H1 (cell line): ENCODE results near the gene TBC1D22B. TPM values are rescaled to one million over a fixed set of nuclear protein-coding genes. Genes with fewer than 3 reads are reported as not detected.

Experiments
- CTCF ChIA-PET: fragments of 300-600 bp; sonication (Branson Sonifier 250); formaldehyde crosslinking; loops from one replicate; lab custom pipeline; 2021; ENCODE audit not compliant: partially characterized antibody; lab: Charles Lee
- POLR2A ChIA-PET: fragments of 300-600 bp; sonication (Branson Sonifier 250); formaldehyde crosslinking; loops from one replicate; lab custom pipeline; 2021; ENCODE audit warnings: inconsistent platforms; ENCODE audit not compliant: partially characterized antibody; lab: Charles Lee
- DNase-seq, 2 experiments: peaks; one replicate each; pipeline versions ENCODE4 v3.0.0 to v3.0.0-alpha.2; 2010 to 2022; ENCODE audit warnings: low spot score in 2 of 2, low read depth in 1 of 2, mixed read lengths in 1 of 2
- FAIRE-seq: peaks from 2 replicates; lab custom pipeline; 2011; peaks lifted over from hg19 to GRCh38; lab: Jason Lieb, UNC
- H2AFZ ChIP-seq: 2 replicates; pipeline ENCODE4 v1.8.1; 2012; ENCODE audit warnings: low read length, inconsistent platforms
- H2AK5ac ChIP-seq: 2 replicates; pipeline ENCODE4 v1.6.1; 2013; ENCODE audit warnings: low read depth, low read length
- H2BK120ac ChIP-seq: replicated peaks from 2 replicates; pipeline ENCODE3; 2013; ENCODE audit warnings: low read depth, low read length, inconsistent platforms
- H2BK12ac ChIP-seq: 2 replicates; pipeline ENCODE4 v1.6.1; 2013; ENCODE audit warnings: low read depth, low read length
- H2BK15ac ChIP-seq: 2 replicates; pipeline ENCODE4 v1.6.1; 2013; ENCODE audit warnings: low read length
- H2BK20ac ChIP-seq: 2 replicates; pipeline ENCODE4 v1.6.1; 2013; ENCODE audit warnings: low read length
- H2BK5ac ChIP-seq: 2 replicates; pipeline ENCODE4 v1.6.1; 2013; ENCODE audit warnings: low read depth, low read length
- H3K14ac ChIP-seq: 2 replicates; pipeline ENCODE4 v1.6.1; 2013; ENCODE audit warnings: inconsistent platforms; ENCODE audit not compliant: insufficient read length
- H3K18ac ChIP-seq: 2 replicates; pipeline ENCODE4 v1.6.1; 2013; ENCODE audit warnings: low read length; ENCODE audit errors: extremely low read depth
- H3K23ac ChIP-seq: 2 replicates; pipeline ENCODE4 v1.6.1; 2013; ENCODE audit warnings: inconsistent platforms; ENCODE audit not compliant: insufficient read length
- H3K23me2 ChIP-seq: 2 replicates; pipeline ENCODE4 v1.6.1; 2013; ENCODE audit warnings: low read depth, low read length
- H3K27ac ChIP-seq: 2 replicates; pipeline ENCODE4 v1.6.1; 2011; ENCODE audit warnings: low read depth, low read length, inconsistent platforms
- H3K27me3 ChIP-seq, 4 experiments: replicated peaks in 1 of 4; 1 replicate in 1 of 4; 2 replicates in 3 of 4; pipeline versions ENCODE4 v1.6.1 to v1.8.1; 2011 to 2013; ENCODE audit warnings: low read length in 3 of 4, mild to moderate bottlenecking in 3 of 4, inconsistent platforms in 2 of 4, mixed read lengths in 2 of 4, moderate library complexity in 1 of 4; ENCODE audit not compliant: control insufficient read depth in 3 of 4, insufficient read depth in 3 of 4; ENCODE audit errors: extremely low read depth in 1 of 4
- H3K36me3 ChIP-seq, 4 experiments: 2 replicates each; pipeline versions ENCODE4 v1.6.1 to v1.8.1; 2011 to 2013; ENCODE audit warnings: mild to moderate bottlenecking in 4 of 4, low read length in 3 of 4, moderate library complexity in 2 of 4, control low read depth in 1 of 4, inconsistent platforms in 1 of 4; ENCODE audit not compliant: insufficient read depth in 4 of 4, control insufficient read depth in 2 of 4
- H3K4ac ChIP-seq: replicated peaks from 2 replicates; pipeline ENCODE3; 2013; ENCODE audit warnings: low read length, low read depth, mixed read lengths, inconsistent platforms; ENCODE audit not compliant: insufficient read length
- H3K4me1 ChIP-seq, 4 experiments: replicated peaks in 1 of 4; 1 replicate in 1 of 4; 2 replicates in 3 of 4; pipeline versions ENCODE4 v1.6.1 to v1.8.1; 2011 to 2013; ENCODE audit warnings: low read length in 3 of 4, inconsistent platforms in 2 of 4, mixed read lengths in 1 of 4; ENCODE audit not compliant: insufficient read depth in 4 of 4, control insufficient read depth in 3 of 4
- H3K4me2 ChIP-seq, 2 experiments: 2 replicates each; pipeline versions ENCODE4 v1.6.1 to v1.8.1; 2011 to 2013; ENCODE audit warnings: low read depth in 2 of 2, low read length in 2 of 2, control low read depth in 1 of 2, inconsistent platforms in 1 of 2, mild to moderate bottlenecking in 1 of 2; ENCODE audit not compliant: insufficient read depth in 1 of 2
- H3K4me3 ChIP-seq, 4 experiments: fragments of 200-600, 300-600 bp in 1 of 4; sonication (generic), shearing (Covaris generic), sonication (Bioruptor Twin) in 1 of 4; 2 replicates each; pipeline versions ENCODE4 v1.5.1 to v1.8.1; 2011 to 2016; ENCODE audit warnings: low read length in 4 of 4, low read depth in 3 of 4, control low read depth in 2 of 4, inconsistent platforms in 2 of 4, mild to moderate bottlenecking in 2 of 4, mixed read lengths in 1 of 4, moderate library complexity in 1 of 4; ENCODE audit not compliant: insufficient read depth in 2 of 4; ENCODE audit errors: extremely low read depth in 1 of 4
- H3K56ac ChIP-seq: replicated peaks from 2 replicates; pipeline ENCODE3; 2013; ENCODE audit warnings: low read depth, mild to moderate bottlenecking, mixed read lengths, low read length, inconsistent platforms; ENCODE audit not compliant: insufficient read length
- H3K79me1 ChIP-seq: 2 replicates; pipeline ENCODE4 v1.6.1; 2013; ENCODE audit warnings: low read depth, low read length, control low read depth
- H3K79me2 ChIP-seq, 2 experiments: 2 replicates each; pipeline versions ENCODE4 v1.6.1 to v1.8.1; 2012 to 2013; ENCODE audit warnings: low read length in 2 of 2, mild to moderate bottlenecking in 2 of 2, inconsistent platforms in 1 of 2; ENCODE audit not compliant: insufficient read depth in 2 of 2, control insufficient read depth in 1 of 2
- H3K9ac ChIP-seq, 4 experiments: replicated peaks in 1 of 4; 1 replicate in 1 of 4; 2 replicates in 3 of 4; pipeline versions ENCODE4 v1.6.1 to v1.8.1; 2011 to 2013; ENCODE audit warnings: low read depth in 3 of 4, low read length in 3 of 4, control low read depth in 2 of 4, mild to moderate bottlenecking in 2 of 4, moderate library complexity in 2 of 4, inconsistent platforms in 1 of 4; ENCODE audit errors: extremely low read depth in 1 of 4
- H3K9me3 ChIP-seq, 2 experiments: 2 replicates each; pipeline versions ENCODE4 v1.6.1 to v1.8.1; 2012 to 2013; ENCODE audit warnings: mild to moderate bottlenecking in 2 of 2, moderate library complexity in 2 of 2, control low read depth in 1 of 2, inconsistent platforms in 1 of 2, low read depth in 1 of 2, low read length in 1 of 2, mixed read lengths in 1 of 2; ENCODE audit not compliant: insufficient read depth in 2 of 2
- H4K20me1 ChIP-seq, 2 experiments: replicated peaks in 1 of 2; 2 replicates each; pipeline versions ENCODE3 to v1.8.1; 2011 to 2013; ENCODE audit warnings: inconsistent platforms in 2 of 2, low read length in 2 of 2, mild to moderate bottlenecking in 1 of 2; ENCODE audit not compliant: insufficient read depth in 2 of 2, control insufficient read depth in 1 of 2
- H4K5ac ChIP-seq: 2 replicates; pipeline ENCODE4 v1.6.1; 2013; ENCODE audit warnings: low read length, low read depth, mixed read lengths, inconsistent platforms; ENCODE audit not compliant: insufficient read length
- H4K8ac ChIP-seq: 2 replicates; pipeline ENCODE4 v1.8.0; 2013; ENCODE audit warnings: mild to moderate bottlenecking, moderate library complexity, low read length, inconsistent platforms; ENCODE audit not compliant: insufficient read depth; ENCODE audit errors: extremely low read depth
- H4K91ac ChIP-seq: replicated peaks from 2 replicates; pipeline ENCODE3; 2013; ENCODE audit warnings: low read length, mixed read lengths, inconsistent platforms; ENCODE audit not compliant: insufficient read length
- ASH2L ChIP-seq: fragments of 200-600, 300-600 bp; sonication (generic); IDR thresholded peaks from one replicate; pipeline ENCODE4 v1.7.1; 2017; ENCODE audit warnings: low read length
- ATF2 ChIP-seq: IDR thresholded peaks from 2 replicates; pipeline ENCODE4 v1.6.1; 2012; ENCODE audit warnings: low read length, inconsistent platforms
- ATF3 ChIP-seq: IDR thresholded peaks from 2 replicates; pipeline ENCODE4 v1.6.1; 2011; ENCODE audit warnings: low read depth, mild to moderate bottlenecking, low read length; ENCODE audit not compliant: insufficient read depth
- CEBPB ChIP-seq: IDR thresholded peaks from 2 replicates; pipeline ENCODE4 v1.6.1; 2012; ENCODE audit warnings: low read depth, low read length
- CHD1 ChIP-seq: IDR thresholded peaks from 2 replicates; pipeline ENCODE4 v1.6.1; 2012; ENCODE audit warnings: low read depth, low read length, improper control_type of control experiment
- CREB1 ChIP-seq: IDR thresholded peaks from 2 replicates; pipeline ENCODE4 v1.6.1; 2012; ENCODE audit warnings: inconsistent platforms
- GTF2F1 ChIP-seq: IDR thresholded peaks from 2 replicates; pipeline ENCODE4 v1.6.1; 2012; ENCODE audit warnings: low read depth, low read length, improper control_type of control experiment, borderline replicate concordance
- KDM1A ChIP-seq: fragments of 200-600, 300-600 bp; sonication (generic); IDR thresholded peaks from 2 replicates; pipeline ENCODE4 v1.7.1; 2016; ENCODE audit warnings: mild to moderate bottlenecking, low read length, borderline replicate concordance
- MAX ChIP-seq: IDR thresholded peaks from 2 replicates; pipeline ENCODE4 v1.6.1; 2012; ENCODE audit warnings: inconsistent platforms
- RFX5 ChIP-seq: IDR thresholded peaks from 2 replicates; pipeline ENCODE4 v1.6.1; 2011; ENCODE audit warnings: low read depth, low read length, improper control_type of control experiment, borderline replicate concordance
- RNF2 ChIP-seq: fragments of 200-900, 300-1000 bp; sonication (generic); IDR thresholded peaks from 2 replicates; pipeline ENCODE4 v1.7.1; 2016; ENCODE audit warnings: borderline replicate concordance, low read depth, mild to moderate bottlenecking, antibody characterized with exemption, low read length; ENCODE audit not compliant: poor library complexity, severe bottlenecking; ENCODE audit errors: missing control alignments
- TAF7 ChIP-seq: optimal IDR thresholded peaks from 2 replicates; pipeline ENCODE3; 2011; ENCODE audit warnings: low read depth, mild to moderate bottlenecking, inconsistent platforms, low read length, moderate library complexity, borderline replicate concordance
- WGBS, 2 experiments: shearing (Covaris generic) in 1 of 2; methylation state at CpG; one replicate each; pipeline versions ENCODE4 v1.1.6 to v1.1.7; 2013 to 2015; ENCODE audit warnings: low lambda C conversion rate in 2 of 2, mixed read lengths in 2 of 2, inconsistent platforms in 1 of 2, low coverage in 1 of 2, missing lambda C conversion rate in 1 of 2; ENCODE audit not compliant: insufficient replicate concordance in 2 of 2, insufficient coverage in 1 of 2, insufficient read length in 1 of 2; ENCODE audit errors: extremely low coverage in 1 of 2, missing lambda C conversion rate in 1 of 2; 5-methylcytosine and 5-hydroxymethylcytosine counted together
- polyA plus RNA-seq, 7 experiments: library from polyadenylated mRNA; depleted of rRNA in 3 of 7; stranded (reverse) in 5 of 7; unstranded in 2 of 7; fragments of >200 nt in 5 of 7; fragments of 200-250 nt in 2 of 7; gene quantifications; 1 replicate in 5 of 7; 2 replicates in 1 of 7; 4 replicates in 1 of 7; pipeline versions ENCODE4 v1.2.1 to v1.2.3, GENCODE V29; 2011 to 2013; ENCODE audit warnings: missing spikeins in 2 of 7, mixed read lengths in 2 of 7
- total RNA-seq: library from RNA; stranded (reverse); fragmentation: NEBNext Ultra II Directional; extraction: Animal tissue kit (Norgen Biotek cat#: 25700); gene quantifications from 2 replicates; pipeline ENCODE4 v1.2.1, GENCODE V29; 2021

Gene TBC1D22B
- total and polyA plus RNA-seq, 2 of the 8 experiments (the other 6 are each of a cell fraction or from before 2014, with no cell fraction given) = 10.1 to 17.4 TPM

- no peak overlapping the region for H2BK120ac ChIP-seq
- no peak overlapping the region for H3K4me2 ChIP-seq
- H3K14ac ChIP-seq = no peak overlapping the region
- no peak overlapping the region for H3K4me3 ChIP-seq
- no peaks in the 10 kb centered on the region for H3K9me3 ChIP-seq
- H2AK5ac ChIP-seq = no peak overlapping the region
- no peaks in the 10 kb centered on the region for H4K20me1 ChIP-seq
- peaks cover 16 to 49% (median 31%) of the 10 kb centered on the region in 4 experiments; a peak in 7 of 8 replicates for H3K36me3 ChIP-seq
- H3K4ac ChIP-seq = no peak overlapping the region
- H2BK12ac ChIP-seq = no peak overlapping the region
- H2BK20ac ChIP-seq = no peak overlapping the region
- no peak overlapping the region for H3K27ac ChIP-seq
- no peaks in the 10 kb centered on the region for H3K27me3 ChIP-seq
- FAIRE-seq (no peak), DNase-seq (no peak)
- H3K9ac ChIP-seq = no peak overlapping the region
- no peak overlapping the region for H4K5ac ChIP-seq
- no peaks in the 10 kb centered on the region for H3K23me2 ChIP-seq
- WGBS, 2 experiments = 93% methylated on average over 3 of the region's 3 CpGs; no CpG with 5 or more reads in 1 of the 2 experiments
- no peaks in the 10 kb centered on the region for H3K79me1 ChIP-seq
- no peak overlapping the region for H3K18ac ChIP-seq
- no peaks in the 10 kb centered on the region for H3K79me2 ChIP-seq
- H3K4me1 ChIP-seq = no peaks in the 10 kb centered on the region
- H3K56ac ChIP-seq = no peak overlapping the region
- no peak overlapping the region for H2AFZ ChIP-seq
- H4K8ac ChIP-seq = no peak overlapping the region
- no peak overlapping the region for H4K91ac ChIP-seq
- no peak overlapping the region for H2BK15ac ChIP-seq
- ChIA-PET POLR2A (interaction anchor here (1.0 to 1.7 kb wide), 2 partner anchors 10 to 61 kb away, joined by 3 to 4 read pairs; no protein-coding TSS in a partner anchor), CTCF (interaction anchor here (1.5 to 2.9 kb wide), 2 partner anchors 10 to 15 kb away, joined by 7 to 21 read pairs; no protein-coding TSS in a partner anchor)
- H3K23ac ChIP-seq = no peak overlapping the region
- no peak overlapping the region for H2BK5ac ChIP-seq
- TF ChIP-seq RFX5 (no peak), CREB1 (no peak), CEBPB (no peak), CHD1 (no peak), TAF7 (no peak), ATF2 (no peak), MAX (no peak), GTF2F1 (no peak), ASH2L (no peak), RNF2 (no peak), KDM1A (no peak), ATF3 (no peak)
Observed at GRCh38 chr6:37319156-37319555, 61.6 kb downstream of the TBC1D22B start.
